Measurements from ENCODE around the gene PPP1R17. TPM values are rescaled to one million over a fixed set of nuclear protein-coding genes. Genes with fewer than 3 reads are reported as not detected.

The PPP1R17 gene
- total and polyA plus RNA-seq, 2 donors (not counting 1 experiment from before 2014, with no cell fraction given), result 0.20 TPM; not detected in 1

GRCh38 chr7:31648880-31649279, 38.1 kb upstream of the PPP1R17 start:
- Histone ChIP-seq H3K79me2 (ENCODE audit: control insufficient read depth, insufficient read depth, low read length) (no peaks in the 10 kb centered on the region), H3K9me3 (ENCODE audit: control extremely low read depth in 1 of 3, control insufficient read depth in 2 of 3, insufficient read depth in 1 of 3, low read length in 2 of 3) (no peaks in the 10 kb centered on the region), H3K27me3 (replicated peaks in 1 of 4; ENCODE audit: control extremely low read depth in 1 of 4, control insufficient read depth in 3 of 4, insufficient read depth in 4 of 4, low read length in 3 of 4) (no peaks in the 10 kb centered on the region), H3K4me1 (ENCODE audit: control insufficient read depth in 2 of 2, insufficient read depth in 2 of 2, low read length in 2 of 2) (no peaks in the 10 kb centered on the region), H3K27ac (ENCODE audit: low read length in 2 of 2) (no peak overlapping the region), H2AFZ (ENCODE audit: insufficient read depth, low read depth, low read length, poor library complexity, severe bottlenecking) (no peak overlapping the region), H3K4me2 (replicated peaks; ENCODE audit: low read depth, low read length, poor library complexity, severe bottlenecking) (no peak overlapping the region), H4K20me1 (ENCODE audit: control insufficient read depth, insufficient read depth, low read length, poor library complexity, severe bottlenecking) (no peaks in the 10 kb centered on the region), H3K36me3 (replicated peaks in 1 of 2; ENCODE audit: control extremely low read depth in 1 of 2, control insufficient read depth in 1 of 2, extremely low read depth in 1 of 2, insufficient read depth in 2 of 2, low read length in 1 of 2) (no peaks in the 10 kb centered on the region), H3K4me3 (ENCODE audit: control extremely low read depth in 1 of 5, extremely low read depth in 1 of 5, insufficient read depth in 1 of 5, low read depth in 2 of 5, low read length in 4 of 5) (no peak overlapping the region), H3K9ac (ENCODE audit: low read length) (no peak overlapping the region)
- ChIA-PET POLR2A (no interaction called here), CTCF (interaction anchor here (0.7 to 1.5 kb wide), 4 partner anchors 9 to 88 kb away, joined by 3 to 6 read pairs (median 4); no protein-coding TSS in a partner anchor)
- no peak overlapping the region for H3K4me3 Mint-ChIP-seq
- DNase-seq (no peak), ATAC-seq (ENCODE audit: low read depth) (no peak)
- no peak for TF ChIP-seq EZH2 (IDR thresholded peaks at IDR 0.05; ENCODE audit: borderline replicate concordance, insufficient read depth, low read depth, low read length, poor library complexity, severe bottlenecking)
- TF ChIP-seq, protein P1, sequence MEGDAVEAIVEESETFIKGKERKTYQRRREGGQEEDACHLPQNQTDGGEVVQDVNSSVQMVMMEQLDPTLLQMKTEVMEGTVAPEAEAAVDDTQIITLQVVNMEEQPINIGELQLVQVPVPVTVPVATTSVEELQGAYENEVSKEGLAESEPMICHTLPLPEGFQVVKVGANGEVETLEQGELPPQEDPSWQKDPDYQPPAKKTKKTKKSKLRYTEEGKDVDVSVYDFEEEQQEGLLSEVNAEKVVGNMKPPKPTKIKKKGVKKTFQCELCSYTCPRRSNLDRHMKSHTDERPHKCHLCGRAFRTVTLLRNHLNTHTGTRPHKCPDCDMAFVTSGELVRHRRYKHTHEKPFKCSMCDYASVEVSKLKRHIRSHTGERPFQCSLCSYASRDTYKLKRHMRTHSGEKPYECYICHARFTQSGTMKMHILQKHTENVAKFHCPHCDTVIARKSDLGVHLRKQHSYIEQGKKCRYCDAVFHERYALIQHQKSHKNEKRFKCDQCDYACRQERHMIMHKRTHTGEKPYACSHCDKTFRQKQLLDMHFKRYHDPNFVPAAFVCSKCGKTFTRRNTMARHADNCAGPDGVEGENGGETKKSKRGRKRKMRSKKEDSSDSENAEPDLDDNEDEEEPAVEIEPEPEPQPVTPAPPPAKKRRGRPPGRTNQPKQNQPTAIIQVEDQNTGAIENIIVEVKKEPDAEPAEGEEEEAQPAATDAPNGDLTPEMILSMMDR (IDR thresholded peaks at IDR 0.05), result no peak
- no peaks in the 10 kb centered on the region for H3K9me3 Mint-ChIP-seq (ENCODE audit: insufficient read depth)
- WGBS (ENCODE audit: insufficient coverage), result 75% methylated on average over 1 of the region's 4 CpGs
- H3K27me3 Mint-ChIP-seq, result peaks cover 3% of the 10 kb centered on the region
- H3K4me1 Mint-ChIP-seq, result no peaks in the 10 kb centered on the region
- intact Hi-C loops (cut with micrococcal nuclease), result no loop called here
- no peak overlapping the region for H3K27ac Mint-ChIP-seq

- H3K4me3 ChIP-seq (ENCODE audit: control extremely low read depth in 1 of 5, extremely low read depth in 1 of 5, insufficient read depth in 1 of 5, low read depth in 2 of 5, low read length in 4 of 5), result no peak overlapping the region
- ChIA-PET POLR2A (no interaction called here), CTCF (no interaction called here)
- Mint-ChIP-seq H3K4me1 (no peaks in the 10 kb centered on the region), H3K27ac (no peak overlapping the region), H3K27me3 (no peaks in the 10 kb centered on the region), H3K4me3 (no peak overlapping the region), H3K9me3 (ENCODE audit: insufficient read depth) (no peaks in the 10 kb centered on the region)
- no peaks in the 10 kb centered on the region for H4K20me1 ChIP-seq (ENCODE audit: control insufficient read depth, insufficient read depth, low read length, poor library complexity, severe bottlenecking)
- no peaks in the 10 kb centered on the region for H3K79me2 ChIP-seq (ENCODE audit: control insufficient read depth, insufficient read depth, low read length)
- DNase-seq (no peak), ATAC-seq (ENCODE audit: low read depth) (no peak)
- no peaks in the 10 kb centered on the region for H3K9me3 ChIP-seq (ENCODE audit: control extremely low read depth in 1 of 3, control insufficient read depth in 2 of 3, insufficient read depth in 1 of 3, low read length in 2 of 3)
- no peak overlapping the region for H3K9ac ChIP-seq (ENCODE audit: low read length)
- H3K36me3 ChIP-seq (replicated peaks in 1 of 2; ENCODE audit: control extremely low read depth in 1 of 2, control insufficient read depth in 1 of 2, extremely low read depth in 1 of 2, insufficient read depth in 2 of 2, low read length in 1 of 2), result no peaks in the 10 kb centered on the region
- no peak overlapping the region for H2AFZ ChIP-seq (ENCODE audit: insufficient read depth, low read depth, low read length, poor library complexity, severe bottlenecking)
- intact Hi-C loops (cut with micrococcal nuclease), result no loop called here
- WGBS (ENCODE audit: insufficient coverage), result 77% methylated on average over 6 of the region's 7 CpGs
- TF ChIP-seq EZH2 (IDR thresholded peaks at IDR 0.05; ENCODE audit: borderline replicate concordance, insufficient read depth, low read depth, low read length, poor library complexity, severe bottlenecking), result no peak
- TF ChIP-seq, protein P1 (IDR thresholded peaks at IDR 0.05), result no peak
- H3K4me2 ChIP-seq (replicated peaks; ENCODE audit: low read depth, low read length, poor library complexity, severe bottlenecking), result no peak overlapping the region
- H3K27me3 ChIP-seq (replicated peaks in 1 of 4; ENCODE audit: control extremely low read depth in 1 of 4, control insufficient read depth in 3 of 4, insufficient read depth in 4 of 4, low read length in 3 of 4), result no peaks in the 10 kb centered on the region
- H3K27ac ChIP-seq (ENCODE audit: low read length in 2 of 2), result no peak overlapping the region
- H3K4me1 ChIP-seq (ENCODE audit: control insufficient read depth in 2 of 2, insufficient read depth in 2 of 2, low read length in 2 of 2), result no peaks in the 10 kb centered on the region
These were observed 35.6 kb upstream of the PPP1R17 start for GRCh38 chr7:31651234-31652062.

Measured in B cell (primary cell).